H9 (cell line): ENCODE measurements around the gene SYT9. TPM values are rescaled to one million over a fixed set of nuclear protein-coding genes. Genes with fewer than 3 reads are reported as not detected.
A peak's percentile ranks its signal among the peaks of the same experiment; 100 is the strongest.

Experiments used
- DNase-seq: peaks from one replicate; pipeline ENCODE4 v3.0.0-alpha.2; 2017
- H2AFZ ChIP-seq: one replicate; pipeline ENCODE4 v1.6.1; 2013; ENCODE audit warnings: mild to moderate bottlenecking, low read length, control low read depth, moderate library complexity
- H2AK5ac ChIP-seq: 2 replicates; pipeline ENCODE4 v1.6.1; 2013; ENCODE audit warnings: low read length, control low read depth, mixed read lengths; ENCODE audit not compliant: insufficient read length
- H2BK120ac ChIP-seq: one replicate; pipeline ENCODE4 v1.6.1; 2013; ENCODE audit warnings: low read depth, mild to moderate bottlenecking, low read length, control low read depth, inconsistent platforms; ENCODE audit not compliant: poor library complexity, severe bottlenecking
- H2BK12ac ChIP-seq: 2 replicates; pipeline ENCODE4 v1.6.1; 2013; ENCODE audit warnings: low read length, control low read depth, mixed read lengths, low read depth; ENCODE audit not compliant: insufficient read length
- H2BK15ac ChIP-seq: 2 replicates; pipeline ENCODE4 v1.6.1; 2013; ENCODE audit warnings: low read depth, low read length, control low read depth
- H2BK20ac ChIP-seq: one replicate; pipeline ENCODE4 v1.6.1; 2013; ENCODE audit warnings: low read depth, mild to moderate bottlenecking, low read length, control low read depth, inconsistent platforms; ENCODE audit not compliant: poor library complexity, severe bottlenecking
- H2BK5ac ChIP-seq: 2 replicates; pipeline ENCODE4 v1.6.1; 2013; ENCODE audit warnings: low read length, control low read depth, mixed read lengths; ENCODE audit not compliant: insufficient read length
- H3K14ac ChIP-seq: 2 replicates; pipeline ENCODE4 v1.6.1; 2013; ENCODE audit warnings: low read length, control low read depth; ENCODE audit not compliant: insufficient read depth
- H3K18ac ChIP-seq: 2 replicates; pipeline ENCODE4 v1.6.1; 2013; ENCODE audit warnings: low read depth, mild to moderate bottlenecking, mixed read lengths, low read length, control low read depth; ENCODE audit not compliant: insufficient read length
- H3K23ac ChIP-seq: 2 replicates; pipeline ENCODE4 v1.6.1; 2013; ENCODE audit warnings: low read length, control low read depth, mixed read lengths, low read depth; ENCODE audit not compliant: insufficient read length
- H3K23me2 ChIP-seq: 2 replicates; pipeline ENCODE4 v1.6.1; 2013; ENCODE audit warnings: low read depth, mild to moderate bottlenecking, mixed read lengths, low read length, control low read depth; ENCODE audit not compliant: insufficient read length, poor library complexity, severe bottlenecking
- H3K27ac ChIP-seq: 2 replicates; pipeline ENCODE4 v1.5.1; 2013; ENCODE audit warnings: low read length, control low read depth, mixed read lengths, low read depth; ENCODE audit not compliant: insufficient read length
- H3K27me3 ChIP-seq: 2 replicates; pipeline ENCODE4 v1.6.1; 2013; ENCODE audit warnings: low read length, control low read depth, inconsistent platforms; ENCODE audit not compliant: insufficient read depth
- H3K4ac ChIP-seq: 2 replicates; pipeline ENCODE4 v1.6.1; 2013; ENCODE audit warnings: low read depth, mild to moderate bottlenecking, control low read depth, inconsistent platforms, low read length, moderate library complexity
- H3K4me1 ChIP-seq: 2 replicates; pipeline ENCODE4 v1.6.1; 2013; ENCODE audit warnings: low read length, control low read depth, inconsistent platforms; ENCODE audit not compliant: insufficient read depth
- H3K4me2 ChIP-seq: 2 replicates; pipeline ENCODE4 v1.6.1; 2013; ENCODE audit warnings: low read length, control low read depth, mixed read lengths; ENCODE audit not compliant: insufficient read length, insufficient read depth
- H3K56ac ChIP-seq: 2 replicates; pipeline ENCODE4 v1.6.1; 2013; ENCODE audit warnings: low read depth, mild to moderate bottlenecking, mixed read lengths, low read length, control low read depth; ENCODE audit not compliant: insufficient read length
- H3K79me1 ChIP-seq: 2 replicates; pipeline ENCODE4 v1.6.1; 2013; ENCODE audit warnings: low read depth, mild to moderate bottlenecking, moderate library complexity, low read length, control low read depth, inconsistent platforms; ENCODE audit not compliant: insufficient read depth, poor library complexity, severe bottlenecking
- H3K79me2 ChIP-seq: 2 replicates; pipeline ENCODE4 v1.6.1; 2013; ENCODE audit warnings: low read length, control low read depth, inconsistent platforms; ENCODE audit not compliant: insufficient read depth
- H3K9ac ChIP-seq: 2 replicates; pipeline ENCODE4 v1.6.1; 2013; ENCODE audit warnings: low read length, control low read depth, mixed read lengths; ENCODE audit not compliant: insufficient read length; ENCODE audit errors: extremely low read depth
- H3K9me3 ChIP-seq: one replicate; pipeline ENCODE4 v1.6.1; 2013; ENCODE audit warnings: low read depth, low read length, inconsistent platforms; ENCODE audit not compliant: control insufficient read depth
- H3T11ph ChIP-seq: one replicate; pipeline ENCODE4 v1.6.1; 2013; ENCODE audit warnings: mild to moderate bottlenecking, low read length, control low read depth, inconsistent platforms
- H4K20me1 ChIP-seq: one replicate; pipeline ENCODE4 v1.6.1; 2013; ENCODE audit not compliant: control insufficient read depth, insufficient read length, insufficient read depth
- H4K5ac ChIP-seq: 2 replicates; pipeline ENCODE4 v1.6.1; 2013; ENCODE audit warnings: low read depth, mild to moderate bottlenecking, mixed read lengths, low read length, control low read depth; ENCODE audit not compliant: insufficient read length
- H4K8ac ChIP-seq: replicated peaks from 2 replicates; pipeline ENCODE4 v1.6.1; 2013; ENCODE audit warnings: low read length, control low read depth, mixed read lengths, low read depth; ENCODE audit not compliant: insufficient read length
- H4K91ac ChIP-seq: 2 replicates; pipeline ENCODE4 v1.6.1; 2013; ENCODE audit warnings: low read depth, mild to moderate bottlenecking, moderate library complexity, mixed read lengths, low read length, control low read depth; ENCODE audit not compliant: insufficient read length
- H3K27ac Mint-ChIP-seq, 3 experiments: 2 replicates in 2 of 3; 3 replicates in 1 of 3; pipeline ENCODE4 v1.8.0; 2020 to 2021; ENCODE audit warnings: mixed read lengths in 3 of 3, mild to moderate bottlenecking in 1 of 3, moderate library complexity in 1 of 3
- H3K27me3 Mint-ChIP-seq: 2 replicates; pipeline ENCODE4 v1.8.0; 2021; ENCODE audit warnings: low read depth, mild to moderate bottlenecking, moderate library complexity, mixed read lengths
- H3K36me3 Mint-ChIP-seq, 3 experiments: 2 replicates in 2 of 3; 3 replicates in 1 of 3; pipeline ENCODE4 v1.8.0; 2020 to 2021; ENCODE audit warnings: low read depth in 3 of 3, mixed read lengths in 3 of 3; ENCODE audit not compliant: insufficient read depth in 1 of 3
- H3K4me1 Mint-ChIP-seq, 2 experiments: 2 replicates each; pipeline ENCODE4 v1.8.0; 2020; ENCODE audit warnings: mixed read lengths in 2 of 2
- H3K4me3 Mint-ChIP-seq, 2 experiments: 2 replicates in 1 of 2; 3 replicates in 1 of 2; pipeline ENCODE4 v1.8.0; 2020 to 2021; ENCODE audit warnings: mild to moderate bottlenecking in 2 of 2, mixed read lengths in 2 of 2, moderate library complexity in 1 of 2
- H3K9me3 Mint-ChIP-seq, 2 experiments: 2 replicates in 1 of 2; 3 replicates in 1 of 2; pipeline ENCODE4 v1.8.0; 2020; ENCODE audit warnings: mild to moderate bottlenecking in 2 of 2, mixed read lengths in 2 of 2, moderate library complexity in 1 of 2
- WGBS: extraction: QIAGEN DNeasy Blood & Tissue Kit; methylation state at CpG from one replicate; pipeline ENCODE4 v1.1.7; 2013; ENCODE audit warnings: missing lambda C conversion rate, low lambda C conversion rate, mixed read lengths; ENCODE audit not compliant: insufficient read length; ENCODE audit errors: extremely low coverage; 5-methylcytosine and 5-hydroxymethylcytosine counted together
- total RNA-seq: library from RNA; stranded (reverse); gene quantifications from 2 replicates; pipeline ENCODE4 v1.2.1, GENCODE V29; 2021
- TF ChIP-seq, protein P1 (sequence below): fragments of 200-600 bp; sonication (generic); conservative IDR thresholded peaks from 3 replicates; pipeline ENCODE4 v1.8.0; 2021; ENCODE audit warnings: antibody characterized with exemption, mild to moderate bottlenecking

The SYT9 gene
- total RNA-seq, 1 experiment from 2014 or later, result 0.63 TPM

DNA sequence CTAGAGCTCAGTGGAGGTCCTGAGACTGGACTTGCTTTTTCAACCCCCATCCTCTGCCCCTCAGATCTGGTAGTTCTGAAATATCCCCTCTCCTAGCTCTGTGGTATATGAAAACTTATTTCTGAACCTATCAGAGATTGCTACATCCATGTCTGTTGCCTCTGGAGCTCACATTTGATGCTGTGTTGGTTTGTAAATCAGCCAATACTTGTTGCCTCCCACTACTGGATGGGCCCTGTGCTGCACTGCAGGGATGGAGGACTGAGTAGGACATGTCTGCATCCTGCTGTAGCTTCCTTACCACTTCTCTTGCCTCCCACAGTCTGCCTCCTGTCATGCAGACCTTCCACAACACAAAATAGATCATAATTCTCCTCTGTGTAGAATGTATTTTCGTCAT is 238.8 kb downstream of the SYT9 start:
- H3K9me3 Mint-ChIP-seq, result no peaks in the 10 kb centered on the region
- H3K4me2 ChIP-seq, result no peak overlapping the region
- H3K9me3 ChIP-seq, result no peaks in the 10 kb centered on the region
- 100% methylated on average over 1 of the region's 1 CpG for WGBS
- no peak overlapping the region for H3K14ac ChIP-seq
- no peaks in the 10 kb centered on the region for H4K20me1 ChIP-seq
- H3K36me3 Mint-ChIP-seq, result no peaks in the 10 kb centered on the region
- H3K4me1 ChIP-seq, result peaks cover 3% of the 10 kb centered on the region; the same call in 1 of the 2 replicates
- H3K79me2 ChIP-seq, result no peaks in the 10 kb centered on the region
- no peak overlapping the region for H4K5ac ChIP-seq
- H4K8ac ChIP-seq, result no peak overlapping the region
- H2BK120ac ChIP-seq, result no peak overlapping the region
- H3K56ac ChIP-seq, result no peak overlapping the region
- no peak overlapping the region for H3K4ac ChIP-seq
- no peak overlapping the region for H2BK12ac ChIP-seq
- no peak overlapping the region for H3K27ac ChIP-seq
- no peak overlapping the region for H3K18ac ChIP-seq
- H3T11ph ChIP-seq, result no peak overlapping the region
- H3K23me2 ChIP-seq, result no peaks in the 10 kb centered on the region
- no peak overlapping the region for H3K23ac ChIP-seq
- no peaks in the 10 kb centered on the region for H3K27me3 Mint-ChIP-seq
- H2AK5ac ChIP-seq, result no peak overlapping the region
- peak overlapping the region in 1 of 3 experiments; percentile 5; a peak in 1 of 7 replicates for H3K27ac Mint-ChIP-seq
- H4K91ac ChIP-seq, result no peak overlapping the region
- H2BK5ac ChIP-seq, result no peak overlapping the region
- TF ChIP-seq, protein P1, sequence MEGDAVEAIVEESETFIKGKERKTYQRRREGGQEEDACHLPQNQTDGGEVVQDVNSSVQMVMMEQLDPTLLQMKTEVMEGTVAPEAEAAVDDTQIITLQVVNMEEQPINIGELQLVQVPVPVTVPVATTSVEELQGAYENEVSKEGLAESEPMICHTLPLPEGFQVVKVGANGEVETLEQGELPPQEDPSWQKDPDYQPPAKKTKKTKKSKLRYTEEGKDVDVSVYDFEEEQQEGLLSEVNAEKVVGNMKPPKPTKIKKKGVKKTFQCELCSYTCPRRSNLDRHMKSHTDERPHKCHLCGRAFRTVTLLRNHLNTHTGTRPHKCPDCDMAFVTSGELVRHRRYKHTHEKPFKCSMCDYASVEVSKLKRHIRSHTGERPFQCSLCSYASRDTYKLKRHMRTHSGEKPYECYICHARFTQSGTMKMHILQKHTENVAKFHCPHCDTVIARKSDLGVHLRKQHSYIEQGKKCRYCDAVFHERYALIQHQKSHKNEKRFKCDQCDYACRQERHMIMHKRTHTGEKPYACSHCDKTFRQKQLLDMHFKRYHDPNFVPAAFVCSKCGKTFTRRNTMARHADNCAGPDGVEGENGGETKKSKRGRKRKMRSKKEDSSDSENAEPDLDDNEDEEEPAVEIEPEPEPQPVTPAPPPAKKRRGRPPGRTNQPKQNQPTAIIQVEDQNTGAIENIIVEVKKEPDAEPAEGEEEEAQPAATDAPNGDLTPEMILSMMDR, result no peak
- H3K4me1 Mint-ChIP-seq, result peaks cover 19 to 24% of the 10 kb centered on the region in 2 experiments
- no peak for DNase-seq
- no peak overlapping the region for H2BK20ac ChIP-seq
- H2BK15ac ChIP-seq, result no peak overlapping the region
- no peak overlapping the region for H3K9ac ChIP-seq
- H2AFZ ChIP-seq, result no peak overlapping the region
- no peaks in the 10 kb centered on the region for H3K79me1 ChIP-seq
- no peaks in the 10 kb centered on the region for H3K27me3 ChIP-seq
- no peak overlapping the region for H3K4me3 Mint-ChIP-seq
